GM23338 (cell line): Measurements from ENCODE around the gene ARL15. TPM values are rescaled to one million over a fixed set of nuclear protein-coding genes. Genes with fewer than 3 reads are reported as not detected.

Experiments used
- ATAC-seq: fragments of 200-7000 bp; cut with Tn5 transposase; 3 replicates; pipeline ENCODE4 v1.9.1; 2020
- DNase-seq: peaks from one replicate; pipeline ENCODE4 v3.0.0-alpha.2; 2015; ENCODE audit warnings: low spot score
- H2AFZ ChIP-seq: fragments of 200-600 bp; sonication (generic); 2 replicates; pipeline ENCODE4 v1.8.0; 2016; ENCODE audit warnings: antibody characterized with exemption, mild to moderate bottlenecking, moderate library complexity
- H3F3A ChIP-seq: fragments of 200-600 bp; sonication (generic); replicated peaks from 2 replicates; pipeline ENCODE4 v1.8.0; 2017; ENCODE audit warnings: antibody characterized with exemption, mixed run types, low read depth
- H3K27ac ChIP-seq: fragments of 200-600 bp; sonication (generic); 2 replicates; pipeline ENCODE4 v1.6.1; 2016; ENCODE audit warnings: low read depth
- H3K27me3 ChIP-seq: fragments of 200-600 bp; sonication (generic); 2 replicates; pipeline ENCODE4 v1.8.0; 2016; ENCODE audit warnings: mild to moderate bottlenecking, mixed run types, moderate library complexity; ENCODE audit not compliant: insufficient read depth
- H3K36me3 ChIP-seq: fragments of 200-600 bp; sonication (generic); 2 replicates; pipeline ENCODE4 v1.8.0; 2016; ENCODE audit warnings: mild to moderate bottlenecking; ENCODE audit not compliant: insufficient read depth
- H3K4me1 ChIP-seq: fragments of 200-600 bp; sonication (generic); 2 replicates; pipeline ENCODE4 v1.8.0; 2016; ENCODE audit warnings: mild to moderate bottlenecking, moderate library complexity; ENCODE audit not compliant: insufficient read depth
- H3K4me2 ChIP-seq: fragments of 200-600 bp; sonication (generic); 2 replicates; pipeline ENCODE4 v1.7.1; 2017; ENCODE audit warnings: mixed run types
- H3K4me3 ChIP-seq: fragments of 200-600 bp; sonication (generic); 2 replicates; pipeline ENCODE4 v1.6.1; 2016; ENCODE audit warnings: mixed run types
- H3K79me2 ChIP-seq: fragments of 200-600 bp; sonication (generic); replicated peaks from 2 replicates; pipeline ENCODE4 v1.8.0; 2017; ENCODE audit warnings: mild to moderate bottlenecking; ENCODE audit not compliant: insufficient read depth
- H3K9me2 ChIP-seq: fragments of 200-600 bp; sonication (generic); 2 replicates; pipeline ENCODE4 v1.8.0; 2017; ENCODE audit not compliant: insufficient read depth
- H4K20me1 ChIP-seq: fragments of 200-600 bp; sonication (generic); replicated peaks from 2 replicates; pipeline ENCODE4 v1.8.0; 2017; ENCODE audit warnings: mild to moderate bottlenecking; ENCODE audit not compliant: insufficient read depth
- H3K27ac Mint-ChIP-seq: 2 replicates; pipeline ENCODE4 v1.8.0; 2020; ENCODE audit warnings: inconsistent platforms, mild to moderate bottlenecking, moderate library complexity, mixed read lengths
- H3K27me3 Mint-ChIP-seq: 3 replicates; pipeline ENCODE4 v1.8.0; 2022; ENCODE audit warnings: low read depth, mild to moderate bottlenecking, moderate library complexity, mixed read lengths, inconsistent platforms; ENCODE audit not compliant: insufficient read depth, poor library complexity
- H3K36me3 Mint-ChIP-seq: 3 replicates; pipeline ENCODE4 v1.8.0; 2021; ENCODE audit warnings: low read depth, mild to moderate bottlenecking, inconsistent platforms, moderate library complexity, mixed read lengths
- H3K4me1 Mint-ChIP-seq: 3 replicates; pipeline ENCODE4 v1.8.0; 2020; ENCODE audit warnings: mild to moderate bottlenecking, inconsistent platforms, mixed read lengths
- H3K4me3 Mint-ChIP-seq: 3 replicates; pipeline ENCODE4 v1.8.0; 2021; ENCODE audit warnings: moderate library complexity, mild to moderate bottlenecking, inconsistent platforms, mixed read lengths
- H3K9me3 Mint-ChIP-seq: 3 replicates; pipeline ENCODE4 v1.8.0; 2020; ENCODE audit warnings: moderate library complexity, mild to moderate bottlenecking, inconsistent platforms, mixed read lengths
- CREB1 ChIP-seq: fragments of 250-450 bp; sonication (Bioruptor Pico); IDR thresholded peaks from 2 replicates; pipeline ENCODE4 v1.5.0; 2020; ENCODE audit warnings: low read depth, mild to moderate bottlenecking, moderate library complexity
- polyA plus RNA-seq: library from polyadenylated mRNA; unstranded; fragments of >200 nt; fragmentation: Nextera tagmentation; extraction: Ambion mirVana; gene quantifications from 2 replicates; pipeline ENCODE4 v1.2.1, GENCODE V29; 2016
- total RNA-seq: library from RNA; depleted of rRNA; stranded (reverse); fragments of >200 nt; shearing (Covaris generic); gene quantifications from 2 replicates; pipeline ENCODE4 v1.2.3, GENCODE V29; 2014
- TF ChIP-seq, protein P1 (sequence below): fragments of 250-450 bp; sonication (Bioruptor Pico); IDR thresholded peaks from 2 replicates; pipeline ENCODE4 v1.5.0; 2020; ENCODE audit warnings: mild to moderate bottlenecking, moderate library complexity
- TF ChIP-seq, protein P2 (sequence below), 2 experiments: fragments of 200-600 bp in 1 of 2; sonication (generic) in 1 of 2; conservative IDR thresholded peaks; 2 replicates each; pipeline versions ENCODE4 v1.5.1 to v1.6.1; 2016 to 2017; ENCODE audit warnings: antibody characterized with exemption in 2 of 2, low read depth in 2 of 2, mild to moderate bottlenecking in 2 of 2, moderate library complexity in 1 of 2

Gene ARL15
- total and polyA plus RNA-seq, 2 experiments from 2014 or later = 13.0 to 54.0 TPM

DNA sequence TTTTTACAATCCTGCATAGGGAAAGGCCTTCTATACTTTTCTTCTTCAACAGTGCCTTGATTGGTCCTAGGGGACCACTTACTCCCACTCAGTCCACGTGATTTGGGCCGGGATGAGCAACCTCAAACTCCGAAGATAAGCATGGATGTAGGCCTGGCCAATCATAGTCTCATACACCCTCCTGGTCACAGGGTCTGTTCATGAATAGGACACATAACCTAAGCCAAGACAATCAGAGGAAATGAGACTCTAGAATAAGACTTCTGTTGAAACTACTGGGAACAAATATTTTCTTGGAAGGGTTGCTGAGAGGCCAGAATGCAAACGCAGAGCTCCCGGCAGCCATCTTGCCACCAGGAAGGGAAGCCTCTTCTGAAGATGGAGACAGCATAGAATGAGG lies 68.1 kb downstream of the ARL15 start (continued):
- TF ChIP-seq, protein P1, sequence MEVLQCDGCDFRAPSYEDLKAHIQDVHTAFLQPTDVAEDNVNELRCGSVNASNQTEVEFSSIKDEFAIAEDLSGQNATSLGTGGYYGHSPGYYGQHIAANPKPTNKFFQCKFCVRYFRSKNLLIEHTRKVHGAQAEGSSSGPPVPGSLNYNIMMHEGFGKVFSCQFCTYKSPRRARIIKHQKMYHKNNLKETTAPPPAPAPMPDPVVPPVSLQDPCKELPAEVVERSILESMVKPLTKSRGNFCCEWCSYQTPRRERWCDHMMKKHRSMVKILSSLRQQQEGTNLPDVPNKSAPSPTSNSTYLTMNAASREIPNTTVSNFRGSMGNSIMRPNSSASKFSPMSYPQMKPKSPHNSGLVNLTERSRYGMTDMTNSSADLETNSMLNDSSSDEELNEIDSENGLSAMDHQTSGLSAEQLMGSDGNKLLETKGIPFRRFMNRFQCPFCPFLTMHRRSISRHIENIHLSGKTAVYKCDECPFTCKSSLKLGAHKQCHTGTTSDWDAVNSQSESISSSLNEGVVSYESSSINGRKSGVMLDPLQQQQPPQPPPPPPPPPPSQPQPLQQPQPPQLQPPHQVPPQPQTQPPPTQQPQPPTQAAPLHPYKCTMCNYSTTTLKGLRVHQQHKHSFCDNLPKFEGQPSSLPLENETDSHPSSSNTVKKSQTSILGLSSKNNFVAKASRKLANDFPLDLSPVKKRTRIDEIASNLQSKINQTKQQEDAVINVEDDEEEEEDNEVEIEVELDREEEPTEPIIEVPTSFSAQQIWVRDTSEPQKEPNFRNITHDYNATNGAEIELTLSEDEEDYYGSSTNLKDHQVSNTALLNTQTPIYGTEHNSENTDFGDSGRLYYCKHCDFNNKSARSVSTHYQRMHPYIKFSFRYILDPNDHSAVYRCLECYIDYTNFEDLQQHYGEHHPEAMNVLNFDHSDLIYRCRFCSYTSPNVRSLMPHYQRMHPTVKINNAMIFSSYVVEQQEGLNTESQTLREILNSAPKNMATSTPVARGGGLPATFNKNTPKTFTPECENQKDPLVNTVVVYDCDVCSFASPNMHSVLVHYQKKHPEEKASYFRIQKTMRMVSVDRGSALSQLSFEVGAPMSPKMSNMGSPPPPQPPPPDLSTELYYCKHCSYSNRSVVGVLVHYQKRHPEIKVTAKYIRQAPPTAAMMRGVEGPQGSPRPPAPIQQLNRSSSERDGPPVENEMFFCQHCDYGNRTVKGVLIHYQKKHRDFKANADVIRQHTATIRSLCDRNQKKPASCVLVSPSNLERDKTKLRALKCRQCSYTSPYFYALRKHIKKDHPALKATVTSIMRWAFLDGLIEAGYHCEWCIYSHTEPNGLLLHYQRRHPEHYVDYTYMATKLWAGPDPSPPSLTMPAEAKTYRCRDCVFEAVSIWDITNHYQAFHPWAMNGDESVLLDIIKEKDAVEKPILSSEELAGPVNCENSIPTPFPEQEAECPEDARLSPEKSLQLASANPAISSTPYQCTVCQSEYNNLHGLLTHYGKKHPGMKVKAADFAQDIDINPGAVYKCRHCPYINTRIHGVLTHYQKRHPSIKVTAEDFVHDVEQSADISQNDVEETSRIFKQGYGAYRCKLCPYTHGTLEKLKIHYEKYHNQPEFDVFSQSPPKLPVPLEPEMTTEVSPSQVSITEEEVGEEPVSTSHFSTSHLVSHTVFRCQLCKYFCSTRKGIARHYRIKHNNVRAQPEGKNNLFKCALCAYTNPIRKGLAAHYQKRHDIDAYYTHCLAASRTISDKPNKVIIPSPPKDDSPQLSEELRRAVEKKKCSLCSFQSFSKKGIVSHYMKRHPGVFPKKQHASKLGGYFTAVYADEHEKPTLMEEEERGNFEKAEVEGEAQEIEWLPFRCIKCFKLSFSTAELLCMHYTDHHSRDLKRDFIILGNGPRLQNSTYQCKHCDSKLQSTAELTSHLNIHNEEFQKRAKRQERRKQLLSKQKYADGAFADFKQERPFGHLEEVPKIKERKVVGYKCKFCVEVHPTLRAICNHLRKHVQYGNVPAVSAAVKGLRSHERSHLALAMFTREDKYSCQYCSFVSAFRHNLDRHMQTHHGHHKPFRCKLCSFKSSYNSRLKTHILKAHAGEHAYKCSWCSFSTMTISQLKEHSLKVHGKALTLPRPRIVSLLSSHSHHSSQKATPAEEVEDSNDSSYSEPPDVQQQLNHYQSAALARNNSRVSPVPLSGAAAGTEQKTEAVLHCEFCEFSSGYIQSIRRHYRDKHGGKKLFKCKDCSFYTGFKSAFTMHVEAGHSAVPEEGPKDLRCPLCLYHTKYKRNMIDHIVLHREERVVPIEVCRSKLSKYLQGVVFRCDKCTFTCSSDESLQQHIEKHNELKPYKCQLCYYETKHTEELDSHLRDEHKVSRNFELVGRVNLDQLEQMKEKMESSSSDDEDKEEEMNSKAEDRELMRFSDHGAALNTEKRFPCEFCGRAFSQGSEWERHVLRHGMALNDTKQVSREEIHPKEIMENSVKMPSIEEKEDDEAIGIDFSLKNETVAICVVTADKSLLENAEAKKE = no peak

DNA sequence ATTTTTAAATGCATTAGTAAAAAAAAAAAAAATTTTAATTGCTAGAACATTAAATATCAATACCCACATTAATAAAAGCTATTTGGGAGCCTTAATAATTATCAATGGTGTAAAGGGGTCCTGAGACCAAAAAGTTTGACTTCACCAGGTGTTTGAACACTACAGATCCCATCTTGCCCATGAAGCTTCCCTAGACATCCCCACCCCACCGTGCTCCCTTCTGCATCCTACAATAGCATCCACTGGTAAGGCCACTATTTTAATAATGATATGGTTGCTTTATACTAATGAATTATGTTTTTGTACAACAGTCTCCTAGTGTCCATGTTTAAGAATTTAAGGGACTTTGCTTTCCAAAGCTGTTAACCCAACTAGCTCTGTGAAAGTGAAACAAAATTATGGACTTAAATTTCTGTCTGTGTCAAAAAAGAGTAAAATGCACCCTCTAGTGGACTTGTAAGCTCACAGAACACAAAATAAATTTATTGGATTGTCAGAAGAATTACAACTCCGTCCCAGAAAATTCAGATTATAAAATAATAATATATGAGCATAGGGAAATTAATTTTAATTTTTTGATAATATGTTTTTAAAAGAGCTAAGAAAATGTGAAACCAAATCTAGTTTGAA lies 76.0 kb downstream of the ARL15 start:
- Histone ChIP-seq H3K4me1 (no peaks in the 10 kb centered on the region), H2AFZ (no peak overlapping the region), H4K20me1 (no peaks in the 10 kb centered on the region; the same call in 1 of the 2 replicates)

More for the DNA sequence above, 76.0 kb downstream of the ARL15 start:
- Mint-ChIP-seq H3K4me1 (peaks cover 3% of the 10 kb centered on the region; the same call in 1 of the 3 replicates), H3K4me3 (no peak overlapping the region), H3K36me3 (no peaks in the 10 kb centered on the region), H3K27ac (no peak overlapping the region), H3K27me3 (no peaks in the 10 kb centered on the region), H3K9me3 (no peaks in the 10 kb centered on the region)
- Histone ChIP-seq H3K79me2 (no peaks in the 10 kb centered on the region), H3K4me3 (no peak overlapping the region), H3K9me2 (no peaks in the 10 kb centered on the region), H3K27ac (no peak overlapping the region), H3K27me3 (no peaks in the 10 kb centered on the region), H3F3A (no peaks in the 10 kb centered on the region), H3K4me2 (no peak overlapping the region), H3K36me3 (no peaks in the 10 kb centered on the region)
- DNase-seq (peak; percentile 65), ATAC-seq (no peak)
- no peak for TF ChIP-seq CREB1 (CRISPR knock-in tag)
- TF ChIP-seq, protein P2, sequence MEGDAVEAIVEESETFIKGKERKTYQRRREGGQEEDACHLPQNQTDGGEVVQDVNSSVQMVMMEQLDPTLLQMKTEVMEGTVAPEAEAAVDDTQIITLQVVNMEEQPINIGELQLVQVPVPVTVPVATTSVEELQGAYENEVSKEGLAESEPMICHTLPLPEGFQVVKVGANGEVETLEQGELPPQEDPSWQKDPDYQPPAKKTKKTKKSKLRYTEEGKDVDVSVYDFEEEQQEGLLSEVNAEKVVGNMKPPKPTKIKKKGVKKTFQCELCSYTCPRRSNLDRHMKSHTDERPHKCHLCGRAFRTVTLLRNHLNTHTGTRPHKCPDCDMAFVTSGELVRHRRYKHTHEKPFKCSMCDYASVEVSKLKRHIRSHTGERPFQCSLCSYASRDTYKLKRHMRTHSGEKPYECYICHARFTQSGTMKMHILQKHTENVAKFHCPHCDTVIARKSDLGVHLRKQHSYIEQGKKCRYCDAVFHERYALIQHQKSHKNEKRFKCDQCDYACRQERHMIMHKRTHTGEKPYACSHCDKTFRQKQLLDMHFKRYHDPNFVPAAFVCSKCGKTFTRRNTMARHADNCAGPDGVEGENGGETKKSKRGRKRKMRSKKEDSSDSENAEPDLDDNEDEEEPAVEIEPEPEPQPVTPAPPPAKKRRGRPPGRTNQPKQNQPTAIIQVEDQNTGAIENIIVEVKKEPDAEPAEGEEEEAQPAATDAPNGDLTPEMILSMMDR (conservative IDR thresholded peaks at IDR 0.05; ENCODE audit: low read depth in 2 of 2) = peak in 1 of 2 experiments; percentile 73; a peak in 3 of 4 replicates
